Measurements from ENCODE around the gene PHF23. TPM values are rescaled to one million over a fixed set of nuclear protein-coding genes. Genes with fewer than 3 reads are reported as not detected.

PHF23 gene
- total RNA-seq, 1 experiment from 2014 or later, result 110 TPM

GRCh38 chr17:7229504-7229903 is 9.8 kb downstream of the PHF23 start:
- no peak overlapping the region for H3K9ac ChIP-seq (ENCODE audit: extremely low read depth, insufficient read length, low read length)
- H3K27me3 ChIP-seq (ENCODE audit: insufficient read depth, low read length), result no peaks in the 10 kb centered on the region
- no peak overlapping the region for H2BK12ac ChIP-seq (ENCODE audit: insufficient read length, low read depth, low read length)
- Mint-ChIP-seq H3K36me3 (ENCODE audit: insufficient read depth in 1 of 3, low read depth in 3 of 3) (peaks cover 35 to 69% (median 62%) of the 10 kb centered on the region in 3 experiments; a peak in 6 of 7 replicates), H3K27me3 (ENCODE audit: low read depth) (no peaks in the 10 kb centered on the region; the same call in 1 of the 2 replicates), H3K4me1 (peaks cover 17 to 18% of the 10 kb centered on the region in 2 experiments), H3K9me3 (no peaks in the 10 kb centered on the region), H3K4me3 (peak overlapping the region in 1 of 2 experiments; percentile 48; a peak in 1 of 5 replicates), H3K27ac (no peak overlapping the region)
- no peak overlapping the region for H4K91ac ChIP-seq (ENCODE audit: insufficient read length, low read depth, low read length)
- peaks cover 15% of the 10 kb centered on the region; the same call in 1 of the 2 replicates for H3K79me2 ChIP-seq (ENCODE audit: insufficient read depth, low read length)
- peaks cover 5% of the 10 kb centered on the region for H3K23me2 ChIP-seq (ENCODE audit: insufficient read length, low read depth, low read length, poor library complexity, severe bottlenecking)
- H3K56ac ChIP-seq (ENCODE audit: insufficient read length, low read depth, low read length), result no peak overlapping the region
- H3K4ac ChIP-seq (ENCODE audit: low read depth, low read length), result no peak overlapping the region
- peaks cover 13% of the 10 kb centered on the region for H3K79me1 ChIP-seq (ENCODE audit: insufficient read depth, low read depth, low read length, poor library complexity, severe bottlenecking)
- H2BK20ac ChIP-seq (ENCODE audit: low read depth, low read length, poor library complexity, severe bottlenecking), result no peak overlapping the region
- H4K20me1 ChIP-seq (ENCODE audit: control insufficient read depth, insufficient read depth, insufficient read length), result no peaks in the 10 kb centered on the region
- H4K8ac ChIP-seq (replicated peaks; ENCODE audit: insufficient read length, low read depth, low read length), result no peak overlapping the region
- no peak overlapping the region for H3K27ac ChIP-seq (ENCODE audit: insufficient read length, low read depth, low read length)
- no CpG with 5 or more reads among the region's 19 CpGs for WGBS (ENCODE audit: extremely low coverage, insufficient read length, low lambda C conversion rate)
- H3T11ph ChIP-seq (ENCODE audit: low read length), result no peak overlapping the region
- no peak for DNase-seq
- no peaks in the 10 kb centered on the region for H3K4me1 ChIP-seq (ENCODE audit: insufficient read depth, low read length)
- H2AFZ ChIP-seq (ENCODE audit: low read length), result no peak overlapping the region
- no peak overlapping the region for H3K14ac ChIP-seq (ENCODE audit: insufficient read depth, low read length)
- H3K9me3 ChIP-seq (ENCODE audit: control insufficient read depth, low read depth, low read length), result no peaks in the 10 kb centered on the region
- H2AK5ac ChIP-seq (ENCODE audit: insufficient read length, low read length), result no peak overlapping the region
- H2BK120ac ChIP-seq (ENCODE audit: low read depth, low read length, poor library complexity, severe bottlenecking), result no peak overlapping the region
- TF ChIP-seq CTCF (conservative IDR thresholded peaks at IDR 0.05), result no peak
- no peak overlapping the region for H3K4me2 ChIP-seq (ENCODE audit: insufficient read depth, insufficient read length, low read length)
- H2BK5ac ChIP-seq (ENCODE audit: insufficient read length, low read length), result no peak overlapping the region
- no peak overlapping the region for H2BK15ac ChIP-seq (ENCODE audit: low read depth, low read length)
- no peak overlapping the region for H3K23ac ChIP-seq (ENCODE audit: insufficient read length, low read depth, low read length)
- H4K5ac ChIP-seq (ENCODE audit: insufficient read length, low read depth, low read length), result no peak overlapping the region
- H3K18ac ChIP-seq (ENCODE audit: insufficient read length, low read depth, low read length), result no peak overlapping the region
